ENCODE data around the gene GPR32. TPM values are rescaled to one million over a fixed set of nuclear protein-coding genes. Genes with fewer than 3 reads are reported as not detected.

Gene GPR32
- total and polyA plus RNA-seq, 2 of the 8 experiments (the other 6 are each of a cell fraction or from before 2014, with no cell fraction given) = not detected

DNA sequence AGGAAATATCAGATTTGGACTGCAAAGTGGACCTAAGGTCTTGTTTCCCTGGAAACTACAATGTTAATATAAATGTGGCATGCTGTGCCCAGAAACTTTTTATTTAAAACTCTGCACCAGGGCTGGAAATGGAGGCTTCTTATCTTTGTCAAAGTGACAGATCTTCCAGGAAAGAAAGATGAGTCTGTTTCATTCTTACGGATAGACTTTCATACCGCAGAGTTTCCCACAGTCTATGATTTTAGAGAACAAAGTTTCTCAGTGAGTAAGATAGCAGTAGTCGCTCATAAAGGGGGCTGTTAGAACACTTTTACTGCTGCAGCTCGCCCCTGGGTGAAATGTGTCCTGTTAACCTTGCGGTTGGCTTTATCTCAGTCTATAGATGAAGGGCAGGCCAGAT lies 40.4 kb upstream of the GPR32 start:
- peaks cover 0 to 5% (median 0%) of the 10 kb centered on the region in 4 experiments; a peak in 3 of 7 replicates for H3K27me3 ChIP-seq (replicated peaks in 1 of 4; ENCODE audit: control insufficient read depth in 3 of 4, extremely low read depth in 1 of 4, insufficient read depth in 3 of 4, low read length in 3 of 4)
- H3K56ac ChIP-seq (replicated peaks; ENCODE audit: insufficient read length, low read depth, low read length) = no peak overlapping the region
- DNase-seq (ENCODE audit: low read depth in 1 of 2, low spot score in 2 of 2) (no peak), FAIRE-seq (no peak)
- peaks cover 0 to 14% (median 8%) of the 10 kb centered on the region in 4 experiments; a peak in 6 of 7 replicates for H3K4me1 ChIP-seq (replicated peaks in 1 of 4; ENCODE audit: control insufficient read depth in 3 of 4, insufficient read depth in 4 of 4, low read length in 3 of 4)
- H3K4me2 ChIP-seq (ENCODE audit: insufficient read depth in 1 of 2, low read depth in 2 of 2, low read length in 2 of 2) = no peak overlapping the region
- no peak overlapping the region for H3K18ac ChIP-seq (ENCODE audit: extremely low read depth, low read length)
- no peak overlapping the region for H2AK5ac ChIP-seq (ENCODE audit: low read depth, low read length)
- no peak overlapping the region for H4K5ac ChIP-seq (ENCODE audit: insufficient read length, low read depth, low read length)
- H3K79me1 ChIP-seq (ENCODE audit: low read depth, low read length) = no peaks in the 10 kb centered on the region
- no peak overlapping the region for H2BK20ac ChIP-seq (ENCODE audit: low read length)
- H3K4ac ChIP-seq (replicated peaks; ENCODE audit: insufficient read length, low read depth, low read length) = no peak overlapping the region
- no peak overlapping the region for H2BK120ac ChIP-seq (replicated peaks; ENCODE audit: low read depth, low read length)
- peaks cover 9% of the 10 kb centered on the region; the same call in 1 of the 2 replicates for H3K23me2 ChIP-seq (ENCODE audit: low read depth, low read length)
- no peak overlapping the region for H4K91ac ChIP-seq (replicated peaks; ENCODE audit: insufficient read length, low read length)
- H3K27ac ChIP-seq (ENCODE audit: low read depth, low read length) = no peak overlapping the region
- no peak overlapping the region for H3K14ac ChIP-seq (ENCODE audit: insufficient read length)
- H3K4me3 ChIP-seq (ENCODE audit: extremely low read depth in 1 of 4, insufficient read depth in 2 of 4, low read depth in 3 of 4, low read length in 4 of 4) = no peak overlapping the region
- H4K20me1 ChIP-seq (replicated peaks in 1 of 2; ENCODE audit: control insufficient read depth in 1 of 2, insufficient read depth in 2 of 2, low read length in 2 of 2) = peaks cover 0 to 2% of the 10 kb centered on the region in 2 experiments
- ChIA-PET CTCF (ENCODE audit: partially characterized antibody) (interaction anchor here (1.2 to 1.3 kb wide), 2 partner anchors 54 to 65 kb away, joined by 3 read pairs; no protein-coding TSS in a partner anchor), POLR2A (ENCODE audit: partially characterized antibody) (interaction anchor here (1.3 kb wide), 1 partner anchor 75 kb away, joined by 3 read pairs; no protein-coding TSS in a partner anchor)
- no peak overlapping the region for H3K9ac ChIP-seq (replicated peaks in 1 of 4; ENCODE audit: extremely low read depth in 1 of 4, low read depth in 3 of 4, low read length in 3 of 4)
- no peak overlapping the region for H2BK15ac ChIP-seq (ENCODE audit: low read length)
- 87% methylated on average over 5 of the region's 5 CpGs; no CpG with 5 or more reads in 1 of the 2 experiments for WGBS, 2 experiments (ENCODE audit: extremely low coverage in 1 of 2, insufficient coverage in 1 of 2, insufficient read length in 1 of 2, insufficient replicate concordance in 2 of 2, low coverage in 1 of 2, low lambda C conversion rate in 2 of 2, missing lambda C conversion rate in 1 of 2)
- no peak overlapping the region for H2BK5ac ChIP-seq (ENCODE audit: low read depth, low read length)
- H3K79me2 ChIP-seq (ENCODE audit: control insufficient read depth in 1 of 2, insufficient read depth in 2 of 2, low read length in 2 of 2) = peaks cover 0 to 5% of the 10 kb centered on the region in 2 experiments; a peak in 1 of 4 replicates
- H3K23ac ChIP-seq (ENCODE audit: insufficient read length) = no peak overlapping the region
- H2BK12ac ChIP-seq (ENCODE audit: low read depth, low read length) = no peak overlapping the region
- no peaks in the 10 kb centered on the region for H3K36me3 ChIP-seq (ENCODE audit: control insufficient read depth in 2 of 4, insufficient read depth in 4 of 4, low read length in 3 of 4)
- no peaks in the 10 kb centered on the region for H3K9me3 ChIP-seq (ENCODE audit: insufficient read depth in 2 of 2, low read depth in 1 of 2, low read length in 1 of 2)
- H2AFZ ChIP-seq (ENCODE audit: low read length) = no peak overlapping the region
- H4K8ac ChIP-seq (ENCODE audit: extremely low read depth, insufficient read depth, low read length) = no peak overlapping the region
- TF ChIP-seq, protein P1, sequence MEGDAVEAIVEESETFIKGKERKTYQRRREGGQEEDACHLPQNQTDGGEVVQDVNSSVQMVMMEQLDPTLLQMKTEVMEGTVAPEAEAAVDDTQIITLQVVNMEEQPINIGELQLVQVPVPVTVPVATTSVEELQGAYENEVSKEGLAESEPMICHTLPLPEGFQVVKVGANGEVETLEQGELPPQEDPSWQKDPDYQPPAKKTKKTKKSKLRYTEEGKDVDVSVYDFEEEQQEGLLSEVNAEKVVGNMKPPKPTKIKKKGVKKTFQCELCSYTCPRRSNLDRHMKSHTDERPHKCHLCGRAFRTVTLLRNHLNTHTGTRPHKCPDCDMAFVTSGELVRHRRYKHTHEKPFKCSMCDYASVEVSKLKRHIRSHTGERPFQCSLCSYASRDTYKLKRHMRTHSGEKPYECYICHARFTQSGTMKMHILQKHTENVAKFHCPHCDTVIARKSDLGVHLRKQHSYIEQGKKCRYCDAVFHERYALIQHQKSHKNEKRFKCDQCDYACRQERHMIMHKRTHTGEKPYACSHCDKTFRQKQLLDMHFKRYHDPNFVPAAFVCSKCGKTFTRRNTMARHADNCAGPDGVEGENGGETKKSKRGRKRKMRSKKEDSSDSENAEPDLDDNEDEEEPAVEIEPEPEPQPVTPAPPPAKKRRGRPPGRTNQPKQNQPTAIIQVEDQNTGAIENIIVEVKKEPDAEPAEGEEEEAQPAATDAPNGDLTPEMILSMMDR (IDR thresholded peaks at IDR 0.05; ENCODE audit: control extremely low read depth in 1 of 3, insufficient read depth in 1 of 3, low read depth in 1 of 3, low read length in 3 of 3) = no peak
- TF ChIP-seq CEBPB (IDR thresholded peaks at IDR 0.05; ENCODE audit: low read depth, low read length) (no peak), NANOG (IDR thresholded peaks at IDR 0.05; ENCODE audit: insufficient read depth, low read depth, low read length, poor library complexity, severe bottlenecking) (no peak), KDM4A (IDR thresholded peaks at IDR 0.05; ENCODE audit: low read depth, low read length, severe bottlenecking) (no peak), SP4 (IDR thresholded peaks at IDR 0.05; ENCODE audit: low read length) (no peak), RAD21 (IDR thresholded peaks at IDR 0.05 in 1 of 2, conservative IDR thresholded peaks at IDR 0.05 in 1 of 2; ENCODE audit: low read depth in 2 of 2, low read length in 2 of 2) (no peak), CBX8 (IDR thresholded peaks at IDR 0.05; ENCODE audit: borderline replicate concordance, low read depth, low read length) (no peak), GTF2F1 (IDR thresholded peaks at IDR 0.05; ENCODE audit: borderline replicate concordance, low read depth, low read length) (no peak), RFX5 (IDR thresholded peaks at IDR 0.05; ENCODE audit: borderline replicate concordance, low read depth, low read length) (no peak), YY1 (IDR thresholded peaks at IDR 0.05; ENCODE audit: low read depth, low read length) (no peak), PHF8 (conservative IDR thresholded peaks at IDR 0.05; ENCODE audit: low read depth, low read length) (no peak)
